HEK293 (cell line): ENCODE data around the gene FMNL1.

Source experiments
- TCF7L2 ChIP-seq: IDR thresholded peaks from 2 replicates; pipeline ENCODE4 v1.6.1; 2011; ENCODE audit warnings: low read depth, mild to moderate bottlenecking, inconsistent platforms, low read length, moderate library complexity, borderline replicate concordance
- TSHZ1 ChIP-seq: fragments of 450-650 bp; formaldehyde crosslinking; IDR thresholded peaks from 2 replicates; pipeline ENCODE4 v1.5.1; 2016; ENCODE audit warnings: missing biosample characterization, missing genetic modification characterization, borderline replicate concordance
- ZBTB11 ChIP-seq: fragments of 450-650 bp; formaldehyde crosslinking; conservative IDR thresholded peaks from 2 replicates; pipeline ENCODE4 v1.5.1; 2016; ENCODE audit warnings: low read depth, missing biosample characterization, missing genetic modification characterization
- ZBTB8A ChIP-seq: fragments of 450-650 bp; formaldehyde crosslinking; IDR thresholded peaks from 2 replicates; pipeline ENCODE4 v1.5.1; 2016; ENCODE audit warnings: missing biosample characterization, missing genetic modification characterization
- ZNF121 ChIP-seq: fragments of 450-650 bp; formaldehyde crosslinking; IDR thresholded peaks from 2 replicates; pipeline ENCODE4 v1.5.1; 2016; ENCODE audit warnings: missing biosample characterization, missing genetic modification characterization
- ZNF23 ChIP-seq: fragments of 450-650 bp; formaldehyde crosslinking; IDR thresholded peaks from 2 replicates; pipeline ENCODE4 v1.5.1; 2016; ENCODE audit warnings: missing biosample characterization, missing genetic modification characterization, borderline replicate concordance
- ZNF24 ChIP-seq: fragments of 450-650 bp; formaldehyde crosslinking; IDR thresholded peaks from 2 replicates; pipeline ENCODE4 v1.5.1; 2016; ENCODE audit warnings: missing biosample characterization, missing genetic modification characterization
- ZNF274 ChIP-seq, 2 experiments: fragments of 200-500 bp in 1 of 2; fragments of 450-650 bp in 1 of 2; sonication (Bioruptor generic) in 1 of 2; formaldehyde crosslinking in 1 of 2; IDR thresholded peaks; 2 replicates each; pipeline versions ENCODE4 v1.5.1 to v1.6.1; 2014 to 2016; ENCODE audit warnings: borderline replicate concordance in 1 of 2, inconsistent platforms in 1 of 2, low read length in 1 of 2, missing biosample characterization in 1 of 2, missing genetic modification characterization in 1 of 2
- ZNF558 ChIP-seq: fragments of 450-650 bp; formaldehyde crosslinking; IDR thresholded peaks from 2 replicates; pipeline ENCODE4 v1.5.1; 2016; ENCODE audit warnings: missing biosample characterization, missing genetic modification characterization
- ZNF658 ChIP-seq: fragments of 450-650 bp; formaldehyde crosslinking; IDR thresholded peaks from 2 replicates; pipeline ENCODE4; 2016; ENCODE audit warnings: missing biosample characterization, missing genetic modification characterization
- ZNF660 ChIP-seq: fragments of 450-650 bp; IDR thresholded peaks from 2 replicates; pipeline ENCODE4 v1.5.1; 2018; ENCODE audit warnings: missing biosample characterization, mild to moderate bottlenecking, missing genetic modification characterization
- ZNF777 ChIP-seq: fragments of 450-650 bp; formaldehyde crosslinking; IDR thresholded peaks from 2 replicates; pipeline ENCODE4 v1.5.1; 2017; ENCODE audit warnings: missing biosample characterization, missing genetic modification characterization, borderline replicate concordance
- TF ChIP-seq, protein P1 (sequence below): fragments of 450-650 bp; formaldehyde crosslinking; IDR thresholded peaks from 2 replicates; pipeline ENCODE4 v1.5.1; 2016; ENCODE audit warnings: missing biosample characterization, missing genetic modification characterization
- TF ChIP-seq, protein P2 (sequence below): IDR thresholded peaks from 2 replicates; pipeline ENCODE4 v1.6.1; 2011; ENCODE audit warnings: mild to moderate bottlenecking, low read depth, low read length, borderline replicate concordance

DNA sequence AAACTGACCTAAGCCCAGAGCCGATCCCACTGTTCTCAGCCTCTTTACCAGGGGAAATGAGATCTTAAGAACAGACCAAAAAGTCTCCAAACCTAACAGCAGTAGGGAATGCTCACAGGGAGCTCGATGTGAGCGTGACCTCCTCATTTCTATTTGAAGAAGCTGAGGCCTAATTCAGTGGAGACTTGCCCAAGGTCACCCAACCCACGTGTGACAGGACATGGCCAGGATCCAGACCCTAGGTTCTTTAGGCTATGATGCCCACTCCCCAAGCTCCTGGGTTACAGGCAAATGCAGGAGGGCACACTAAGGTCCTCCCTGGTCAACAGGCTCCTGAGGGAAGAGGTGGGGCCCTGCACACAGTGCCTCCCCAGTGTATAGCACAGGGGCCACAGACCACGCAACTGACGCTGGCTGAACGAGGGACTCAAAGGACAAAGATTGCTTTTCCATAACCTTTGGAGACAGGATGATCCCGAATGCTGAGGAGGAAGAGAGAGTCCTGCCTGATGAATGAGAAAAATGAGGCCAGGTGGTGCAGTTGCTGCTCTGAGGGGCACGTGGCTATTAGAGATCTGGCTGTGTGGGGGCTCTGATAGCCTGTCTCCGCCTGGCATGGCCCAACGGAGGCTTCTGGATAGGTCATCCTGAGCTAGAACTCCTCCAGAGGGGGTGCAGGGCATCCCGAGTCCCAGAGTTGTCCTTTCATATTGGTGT lies 71.2 kb downstream of the FMNL1 start:
- TF ChIP-seq ZNF274 (IDR thresholded peaks at IDR 0.05; ENCODE audit: low read length) (no peak), ZNF274 (tag by site-specific recombination; IDR thresholded peaks at IDR 0.05; ENCODE audit: borderline replicate concordance) (no peak), ZNF660 (tag by site-specific recombination) (no peak), ZBTB8A (no peak), ZBTB11 (tag by site-specific recombination) (no peak), ZNF23 (tag by site-specific recombination) (no peak), ZNF777 (tag by site-specific recombination) (no peak), ZNF558 (tag by site-specific recombination) (no peak), ZNF24 (tag by site-specific recombination) (no peak), TCF7L2 (no peak), TSHZ1 (tag by site-specific recombination) (no peak), ZNF121 (tag by site-specific recombination) (no peak), ZNF658 (no peak)
- TF ChIP-seq, protein P1, sequence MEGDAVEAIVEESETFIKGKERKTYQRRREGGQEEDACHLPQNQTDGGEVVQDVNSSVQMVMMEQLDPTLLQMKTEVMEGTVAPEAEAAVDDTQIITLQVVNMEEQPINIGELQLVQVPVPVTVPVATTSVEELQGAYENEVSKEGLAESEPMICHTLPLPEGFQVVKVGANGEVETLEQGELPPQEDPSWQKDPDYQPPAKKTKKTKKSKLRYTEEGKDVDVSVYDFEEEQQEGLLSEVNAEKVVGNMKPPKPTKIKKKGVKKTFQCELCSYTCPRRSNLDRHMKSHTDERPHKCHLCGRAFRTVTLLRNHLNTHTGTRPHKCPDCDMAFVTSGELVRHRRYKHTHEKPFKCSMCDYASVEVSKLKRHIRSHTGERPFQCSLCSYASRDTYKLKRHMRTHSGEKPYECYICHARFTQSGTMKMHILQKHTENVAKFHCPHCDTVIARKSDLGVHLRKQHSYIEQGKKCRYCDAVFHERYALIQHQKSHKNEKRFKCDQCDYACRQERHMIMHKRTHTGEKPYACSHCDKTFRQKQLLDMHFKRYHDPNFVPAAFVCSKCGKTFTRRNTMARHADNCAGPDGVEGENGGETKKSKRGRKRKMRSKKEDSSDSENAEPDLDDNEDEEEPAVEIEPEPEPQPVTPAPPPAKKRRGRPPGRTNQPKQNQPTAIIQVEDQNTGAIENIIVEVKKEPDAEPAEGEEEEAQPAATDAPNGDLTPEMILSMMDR (tag by site-specific recombination), result no peak
- TF ChIP-seq, protein P2, sequence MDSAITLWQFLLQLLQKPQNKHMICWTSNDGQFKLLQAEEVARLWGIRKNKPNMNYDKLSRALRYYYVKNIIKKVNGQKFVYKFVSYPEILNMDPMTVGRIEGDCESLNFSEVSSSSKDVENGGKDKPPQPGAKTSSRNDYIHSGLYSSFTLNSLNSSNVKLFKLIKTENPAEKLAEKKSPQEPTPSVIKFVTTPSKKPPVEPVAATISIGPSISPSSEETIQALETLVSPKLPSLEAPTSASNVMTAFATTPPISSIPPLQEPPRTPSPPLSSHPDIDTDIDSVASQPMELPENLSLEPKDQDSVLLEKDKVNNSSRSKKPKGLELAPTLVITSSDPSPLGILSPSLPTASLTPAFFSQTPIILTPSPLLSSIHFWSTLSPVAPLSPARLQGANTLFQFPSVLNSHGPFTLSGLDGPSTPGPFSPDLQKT, result no peak
